ENCODE measurements around the gene MTG2. TPM values are rescaled to one million over a fixed set of nuclear protein-coding genes. Genes with fewer than 3 reads are reported as not detected.

The MTG2 gene
- total and polyA plus RNA-seq, 2 of the 13 experiments (the other 11 are each of a cell fraction or from before 2014, with no cell fraction given), result 20.4 to 37.8 TPM

- TF ChIP-seq HMG20B (CRISPR knock-in tag; conservative IDR thresholded peaks at IDR 0.05) (no peak), THYN1 (CRISPR knock-in tag; IDR thresholded peaks at IDR 0.05; ENCODE audit: borderline replicate concordance, low read depth) (no peak), PTBP1 (IDR thresholded peaks at IDR 0.05; ENCODE audit: low read depth, low read length, poor library complexity, severe bottlenecking) (no peak), ZNF34 (CRISPR knock-in tag; IDR thresholded peaks at IDR 0.05; ENCODE audit: borderline replicate concordance) (peak; percentile 97; the same call in 1 of the 2 replicates), MED13 (CRISPR knock-in tag; IDR thresholded peaks at IDR 0.05) (peak; percentile 8), KMT2A (CRISPR knock-in tag; IDR thresholded peaks at IDR 0.05) (peak; percentile 83), CEBPZ (IDR thresholded peaks at IDR 0.05; ENCODE audit: low read length) (no peak), SOX5 (CRISPR knock-in tag; IDR thresholded peaks at IDR 0.05; ENCODE audit: borderline replicate concordance) (peak; percentile 40; the same call in 1 of the 2 replicates), MIER2 (CRISPR knock-in tag; IDR thresholded peaks at IDR 0.05) (0 out of 2 replicates have a peak, but pooled peaks have one; percentile 30), LRRFIP1 (CRISPR knock-in tag; conservative IDR thresholded peaks at IDR 0.05) (no peak), KAT7 (CRISPR knock-in tag; IDR thresholded peaks at IDR 0.05; ENCODE audit: borderline replicate concordance) (peak; percentile 25; the same call in 1 of the 2 replicates), PHF8 (CRISPR knock-in tag; IDR thresholded peaks at IDR 0.05) (peak; percentile 98), MATR3 (CRISPR knock-in tag; IDR thresholded peaks at IDR 0.05) (no peak), JARID2 (CRISPR knock-in tag; IDR thresholded peaks at IDR 0.05; ENCODE audit: insufficient replicate concordance) (peak; percentile 85), SUZ12 (IDR thresholded peaks at IDR 0.05; ENCODE audit: low read depth, low read length) (no peak), RCOR2 (CRISPR knock-in tag; IDR thresholded peaks at IDR 0.05) (no peak), PHF5A (CRISPR knock-in tag; IDR thresholded peaks at IDR 0.05; ENCODE audit: low read depth, unreplicated experiment) (no peak)
- TF ChIP-seq, protein P1, sequence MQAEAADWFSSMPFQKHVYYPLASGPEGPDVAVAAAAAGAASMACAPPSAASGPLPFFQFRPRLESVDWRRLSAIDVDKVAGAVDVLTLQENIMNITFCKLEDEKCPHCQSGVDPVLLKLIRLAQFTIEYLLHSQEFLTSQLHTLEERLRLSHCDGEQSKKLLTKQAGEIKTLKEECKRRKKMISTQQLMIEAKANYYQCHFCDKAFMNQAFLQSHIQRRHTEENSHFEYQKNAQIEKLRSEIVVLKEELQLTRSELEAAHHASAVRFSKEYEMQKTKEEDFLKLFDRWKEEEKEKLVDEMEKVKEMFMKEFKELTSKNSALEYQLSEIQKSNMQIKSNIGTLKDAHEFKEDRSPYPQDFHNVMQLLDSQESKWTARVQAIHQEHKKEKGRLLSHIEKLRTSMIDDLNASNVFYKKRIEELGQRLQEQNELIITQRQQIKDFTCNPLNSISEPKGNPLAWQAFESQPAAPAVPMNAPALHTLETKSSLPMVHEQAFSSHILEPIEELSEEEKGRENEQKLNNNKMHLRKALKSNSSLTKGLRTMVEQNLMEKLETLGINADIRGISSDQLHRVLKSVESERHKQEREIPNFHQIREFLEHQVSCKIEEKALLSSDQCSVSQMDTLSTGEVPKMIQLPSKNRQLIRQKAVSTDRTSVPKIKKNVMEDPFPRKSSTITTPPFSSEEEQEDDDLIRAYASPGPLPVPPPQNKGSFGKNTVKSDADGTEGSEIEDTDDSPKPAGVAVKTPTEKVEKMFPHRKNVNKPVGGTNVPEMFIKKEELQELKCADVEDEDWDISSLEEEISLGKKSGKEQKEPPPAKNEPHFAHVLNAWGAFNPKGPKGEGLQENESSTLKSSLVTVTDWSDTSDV (CRISPR knock-in tag; IDR thresholded peaks at IDR 0.05), result peak; percentile 29; the same call in 1 of the 2 replicates
- TF ChIP-seq, protein P2, sequence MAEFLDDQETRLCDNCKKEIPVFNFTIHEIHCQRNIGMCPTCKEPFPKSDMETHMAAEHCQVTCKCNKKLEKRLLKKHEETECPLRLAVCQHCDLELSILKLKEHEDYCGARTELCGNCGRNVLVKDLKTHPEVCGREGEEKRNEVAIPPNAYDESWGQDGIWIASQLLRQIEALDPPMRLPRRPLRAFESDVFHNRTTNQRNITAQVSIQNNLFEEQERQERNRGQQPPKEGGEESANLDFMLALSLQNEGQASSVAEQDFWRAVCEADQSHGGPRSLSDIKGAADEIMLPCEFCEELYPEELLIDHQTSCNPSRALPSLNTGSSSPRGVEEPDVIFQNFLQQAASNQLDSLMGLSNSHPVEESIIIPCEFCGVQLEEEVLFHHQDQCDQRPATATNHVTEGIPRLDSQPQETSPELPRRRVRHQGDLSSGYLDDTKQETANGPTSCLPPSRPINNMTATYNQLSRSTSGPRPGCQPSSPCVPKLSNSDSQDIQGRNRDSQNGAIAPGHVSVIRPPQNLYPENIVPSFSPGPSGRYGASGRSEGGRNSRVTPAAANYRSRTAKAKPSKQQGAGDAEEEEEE (CRISPR knock-in tag; IDR thresholded peaks at IDR 0.05; ENCODE audit: borderline replicate concordance), result no peak
These were observed 39.5 kb upstream of the MTG2 start, which contains the start of the genes PSMA7 and SS18L1 (continued) for GRCh38 chr20:62143081-62143956.

Measured in HepG2 (cell line).